ENCODE measurements around the gene RNASET2.

DNA sequence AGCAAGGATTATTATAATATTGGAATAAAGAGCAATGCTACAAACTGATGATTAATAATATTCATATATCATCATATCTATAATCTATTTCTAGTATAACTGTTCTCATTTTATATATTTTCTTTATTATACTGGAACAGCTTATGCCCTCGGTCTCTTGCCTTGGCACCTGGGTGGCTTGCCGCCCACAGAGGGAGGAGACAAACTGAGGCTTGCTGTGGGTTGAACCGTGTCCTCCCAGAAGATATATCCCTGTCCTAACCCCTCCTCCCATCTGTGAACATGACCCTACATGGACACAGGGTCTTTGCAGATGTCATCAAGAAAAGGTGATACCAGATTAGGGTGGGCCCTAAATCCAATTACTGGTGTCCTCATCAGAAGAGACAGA is 4.7 kb downstream of the RNASET2 start:
- TF ChIP-seq EZH2 (IDR thresholded peaks at IDR 0.05), result no peak
- TF ChIP-seq POLR2AphosphoS5 (IDR thresholded peaks at IDR 0.05; ENCODE audit: borderline replicate concordance, low read depth, low read length), result no peak
- TF ChIP-seq FOXP2 (optimal IDR thresholded peaks at IDR 0.05; ENCODE audit: control extremely low read depth, extremely low read length, insufficient read depth), result no peak

Data from SK-N-MC (cell line).